Measurements from ENCODE around the gene TF.

DNA sequence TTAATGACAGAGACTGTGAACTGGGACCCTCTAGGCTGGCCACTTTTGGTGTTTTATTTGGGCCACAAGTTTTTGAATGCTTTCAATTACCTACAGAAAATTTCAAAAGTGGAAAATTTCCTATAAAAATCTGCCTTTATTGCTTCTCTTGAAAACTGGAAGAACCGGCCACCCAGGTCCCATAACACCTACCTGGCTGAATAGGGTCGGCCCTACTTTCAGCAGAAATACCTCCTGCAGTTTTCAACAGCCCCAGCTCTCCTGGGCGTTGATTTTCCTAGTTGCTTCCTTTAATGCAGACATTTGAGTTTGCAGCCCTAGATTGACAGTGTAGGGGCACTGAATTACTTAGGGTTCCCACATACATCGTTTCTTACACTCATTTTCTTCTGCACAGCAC, 58.7 kb downstream of the TF start:
- TF ChIP-seq, protein P1, sequence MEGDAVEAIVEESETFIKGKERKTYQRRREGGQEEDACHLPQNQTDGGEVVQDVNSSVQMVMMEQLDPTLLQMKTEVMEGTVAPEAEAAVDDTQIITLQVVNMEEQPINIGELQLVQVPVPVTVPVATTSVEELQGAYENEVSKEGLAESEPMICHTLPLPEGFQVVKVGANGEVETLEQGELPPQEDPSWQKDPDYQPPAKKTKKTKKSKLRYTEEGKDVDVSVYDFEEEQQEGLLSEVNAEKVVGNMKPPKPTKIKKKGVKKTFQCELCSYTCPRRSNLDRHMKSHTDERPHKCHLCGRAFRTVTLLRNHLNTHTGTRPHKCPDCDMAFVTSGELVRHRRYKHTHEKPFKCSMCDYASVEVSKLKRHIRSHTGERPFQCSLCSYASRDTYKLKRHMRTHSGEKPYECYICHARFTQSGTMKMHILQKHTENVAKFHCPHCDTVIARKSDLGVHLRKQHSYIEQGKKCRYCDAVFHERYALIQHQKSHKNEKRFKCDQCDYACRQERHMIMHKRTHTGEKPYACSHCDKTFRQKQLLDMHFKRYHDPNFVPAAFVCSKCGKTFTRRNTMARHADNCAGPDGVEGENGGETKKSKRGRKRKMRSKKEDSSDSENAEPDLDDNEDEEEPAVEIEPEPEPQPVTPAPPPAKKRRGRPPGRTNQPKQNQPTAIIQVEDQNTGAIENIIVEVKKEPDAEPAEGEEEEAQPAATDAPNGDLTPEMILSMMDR (IDR thresholded peaks at IDR 0.05; ENCODE audit: low read depth, low read length, missing input control) = no peak
- TF ChIP-seq YY1 (IDR thresholded peaks at IDR 0.05) = no peak
- no peak for TF ChIP-seq GABPA (IDR thresholded peaks at IDR 0.05 in 1 of 2, conservative IDR thresholded peaks at IDR 0.05 in 1 of 2)
- TF ChIP-seq, protein P2, sequence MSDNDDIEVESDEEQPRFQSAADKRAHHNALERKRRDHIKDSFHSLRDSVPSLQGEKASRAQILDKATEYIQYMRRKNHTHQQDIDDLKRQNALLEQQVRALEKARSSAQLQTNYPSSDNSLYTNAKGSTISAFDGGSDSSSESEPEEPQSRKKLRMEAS (IDR thresholded peaks at IDR 0.05) = no peak
- TF ChIP-seq RXRA (IDR thresholded peaks at IDR 0.05) = no peak
- TF ChIP-seq, protein P3, sequence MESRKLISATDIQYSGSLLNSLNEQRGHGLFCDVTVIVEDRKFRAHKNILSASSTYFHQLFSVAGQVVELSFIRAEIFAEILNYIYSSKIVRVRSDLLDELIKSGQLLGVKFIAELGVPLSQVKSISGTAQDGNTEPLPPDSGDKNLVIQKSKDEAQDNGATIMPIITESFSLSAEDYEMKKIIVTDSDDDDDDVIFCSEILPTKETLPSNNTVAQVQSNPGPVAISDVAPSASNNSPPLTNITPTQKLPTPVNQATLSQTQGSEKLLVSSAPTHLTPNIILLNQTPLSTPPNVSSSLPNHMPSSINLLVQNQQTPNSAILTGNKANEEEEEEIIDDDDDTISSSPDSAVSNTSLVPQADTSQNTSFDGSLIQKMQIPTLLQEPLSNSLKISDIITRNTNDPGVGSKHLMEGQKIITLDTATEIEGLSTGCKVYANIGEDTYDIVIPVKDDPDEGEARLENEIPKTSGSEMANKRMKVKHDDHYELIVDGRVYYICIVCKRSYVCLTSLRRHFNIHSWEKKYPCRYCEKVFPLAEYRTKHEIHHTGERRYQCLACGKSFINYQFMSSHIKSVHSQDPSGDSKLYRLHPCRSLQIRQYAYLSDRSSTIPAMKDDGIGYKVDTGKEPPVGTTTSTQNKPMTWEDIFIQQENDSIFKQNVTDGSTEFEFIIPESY (IDR thresholded peaks at IDR 0.05) = no peak
- no peak for TF ChIP-seq RAD21 (IDR thresholded peaks at IDR 0.05)
- TF ChIP-seq TAF1 (conservative IDR thresholded peaks at IDR 0.05) = no peak
- TF ChIP-seq JUND (IDR thresholded peaks at IDR 0.05) = no peak
- TF ChIP-seq SP1 (IDR thresholded peaks at IDR 0.05) = no peak
- TF ChIP-seq, protein P4, sequence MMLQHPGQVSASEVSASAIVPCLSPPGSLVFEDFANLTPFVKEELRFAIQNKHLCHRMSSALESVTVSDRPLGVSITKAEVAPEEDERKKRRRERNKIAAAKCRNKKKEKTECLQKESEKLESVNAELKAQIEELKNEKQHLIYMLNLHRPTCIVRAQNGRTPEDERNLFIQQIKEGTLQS (IDR thresholded peaks at IDR 0.05) = no peak
- TF ChIP-seq, protein P5, sequence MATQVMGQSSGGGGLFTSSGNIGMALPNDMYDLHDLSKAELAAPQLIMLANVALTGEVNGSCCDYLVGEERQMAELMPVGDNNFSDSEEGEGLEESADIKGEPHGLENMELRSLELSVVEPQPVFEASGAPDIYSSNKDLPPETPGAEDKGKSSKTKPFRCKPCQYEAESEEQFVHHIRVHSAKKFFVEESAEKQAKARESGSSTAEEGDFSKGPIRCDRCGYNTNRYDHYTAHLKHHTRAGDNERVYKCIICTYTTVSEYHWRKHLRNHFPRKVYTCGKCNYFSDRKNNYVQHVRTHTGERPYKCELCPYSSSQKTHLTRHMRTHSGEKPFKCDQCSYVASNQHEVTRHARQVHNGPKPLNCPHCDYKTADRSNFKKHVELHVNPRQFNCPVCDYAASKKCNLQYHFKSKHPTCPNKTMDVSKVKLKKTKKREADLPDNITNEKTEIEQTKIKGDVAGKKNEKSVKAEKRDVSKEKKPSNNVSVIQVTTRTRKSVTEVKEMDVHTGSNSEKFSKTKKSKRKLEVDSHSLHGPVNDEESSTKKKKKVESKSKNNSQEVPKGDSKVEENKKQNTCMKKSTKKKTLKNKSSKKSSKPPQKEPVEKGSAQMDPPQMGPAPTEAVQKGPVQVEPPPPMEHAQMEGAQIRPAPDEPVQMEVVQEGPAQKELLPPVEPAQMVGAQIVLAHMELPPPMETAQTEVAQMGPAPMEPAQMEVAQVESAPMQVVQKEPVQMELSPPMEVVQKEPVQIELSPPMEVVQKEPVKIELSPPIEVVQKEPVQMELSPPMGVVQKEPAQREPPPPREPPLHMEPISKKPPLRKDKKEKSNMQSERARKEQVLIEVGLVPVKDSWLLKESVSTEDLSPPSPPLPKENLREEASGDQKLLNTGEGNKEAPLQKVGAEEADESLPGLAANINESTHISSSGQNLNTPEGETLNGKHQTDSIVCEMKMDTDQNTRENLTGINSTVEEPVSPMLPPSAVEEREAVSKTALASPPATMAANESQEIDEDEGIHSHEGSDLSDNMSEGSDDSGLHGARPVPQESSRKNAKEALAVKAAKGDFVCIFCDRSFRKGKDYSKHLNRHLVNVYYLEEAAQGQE (IDR thresholded peaks at IDR 0.05) = no peak
- no peak for TF ChIP-seq HNF4A (conservative IDR thresholded peaks at IDR 0.05)
- TF ChIP-seq FOXA1 (IDR thresholded peaks at IDR 0.05) = no peak
